ENCODE results near the gene IGLL1. TPM values are rescaled to one million over a fixed set of nuclear protein-coding genes. Genes with fewer than 3 reads are reported as not detected.

IGLL1 gene
- total and polyA plus RNA-seq, 10 donors, result 0.26 TPM; not detected in 9

- WGBS, 5 donors, result 79 to 93% (median 81%) methylated on average over 4 of the region's 4 CpGs
- DNase-seq, result no peak
- intact Hi-C loops (cut with DNase I; ENCODE audit: low total_unique reads), result no loop called here
- no peak for TF ChIP-seq POLR2AphosphoS5 (IDR thresholded peaks at IDR 0.05)
- H3K4me3 ChIP-seq, result no peak overlapping the region
- H3K27ac ChIP-seq, result no peak overlapping the region
- peaks cover 0 to 50% (median 0%) of the 10 kb centered on the region in 7 donors for H3K27me3 ChIP-seq (replicated peaks in 1 of 7)
- no peaks in the 10 kb centered on the region for H3K4me1 ChIP-seq
- H3K36me3 ChIP-seq, result no peaks in the 10 kb centered on the region
- H3K9me3 ChIP-seq, result no peaks in the 10 kb centered on the region
Measured at GRCh38 chr22:23557467-23557866, 22.6 kb downstream of the IGLL1 start.

- WGBS, 5 donors, result 78 to 93% (median 88%) methylated on average over 7 of the region's 7 CpGs
- intact Hi-C loops (cut with DNase I; ENCODE audit: low total_unique reads), result no loop called here
Measured at GRCh38 chr22:23557036-23557435, 23.1 kb downstream of the IGLL1 start.

GRCh38 chr22:23556026-23556620 lies 24.0 kb downstream of the IGLL1 start:
- WGBS, 5 donors, result 70 to 83% (median 79%) methylated on average over 7 of the region's 7 CpGs
- Histone ChIP-seq H3K27me3 (replicated peaks in 1 of 7) (peaks cover 0 to 50% (median 0%) of the 10 kb centered on the region in 7 donors), H3K9me3 (no peaks in the 10 kb centered on the region), H3K36me3 (no peaks in the 10 kb centered on the region), H3K27ac (no peak overlapping the region), H3K4me3 (no peak overlapping the region), H3K4me1 (no peaks in the 10 kb centered on the region)
- TF ChIP-seq POLR2AphosphoS5 (IDR thresholded peaks at IDR 0.05) (no peak), CTCF (IDR thresholded peaks at IDR 0.05 in 8 of 11, conservative IDR thresholded peaks at IDR 0.05 in 3 of 11) (no peak), POLR2A (IDR thresholded peaks at IDR 0.05) (no peak)
- intact Hi-C loops (cut with DNase I; ENCODE audit: low total_unique reads), result no loop called here
- peak; percentile 30 for DNase-seq

More at GRCh38 chr22:23557036-23557435, 23.1 kb downstream of the IGLL1 start:
- Histone ChIP-seq H3K9me3 (no peaks in the 10 kb centered on the region), H3K36me3 (no peaks in the 10 kb centered on the region), H3K4me3 (no peak overlapping the region), H3K27me3 (replicated peaks in 1 of 7) (peaks cover 0 to 50% (median 0%) of the 10 kb centered on the region in 7 donors), H3K27ac (no peak overlapping the region), H3K4me1 (no peaks in the 10 kb centered on the region)
- TF ChIP-seq POLR2AphosphoS5 (IDR thresholded peaks at IDR 0.05), result no peak
- TF ChIP-seq CTCF (IDR thresholded peaks at IDR 0.05 in 8 of 11, conservative IDR thresholded peaks at IDR 0.05 in 3 of 11), result no peak
- no peak for TF ChIP-seq POLR2A (IDR thresholded peaks at IDR 0.05)
- DNase-seq, result peak; percentile 47

GRCh38 chr22:23555118-23555517 lies 25.0 kb downstream of the IGLL1 start:
- peak; percentile 24 for DNase-seq
- Histone ChIP-seq H3K27me3 (replicated peaks in 1 of 7) (peaks cover 0 to 50% (median 0%) of the 10 kb centered on the region in 7 donors), H3K36me3 (no peaks in the 10 kb centered on the region), H3K4me3 (no peak overlapping the region), H3K27ac (no peak overlapping the region), H3K9me3 (no peaks in the 10 kb centered on the region), H3K4me1 (no peaks in the 10 kb centered on the region)
- intact Hi-C loops (cut with DNase I; ENCODE audit: low total_unique reads), result no loop called here
- TF ChIP-seq CTCF (IDR thresholded peaks at IDR 0.05 in 8 of 11, conservative IDR thresholded peaks at IDR 0.05 in 3 of 11) (no peak), POLR2A (IDR thresholded peaks at IDR 0.05) (no peak), POLR2AphosphoS5 (IDR thresholded peaks at IDR 0.05) (no peak)
- WGBS, 5 donors, result 77 to 93% (median 89%) methylated on average over 8 of the region's 8 CpGs

All from spleen (tissue), 11 donors.